ENCODE results near the gene MYO5A.
A peak's percentile ranks its signal among the peaks of the same experiment; 100 is the strongest.
"Not testable (repeated sequence)": the region's sequence is repeated elsewhere in the genome, so short reads cannot be mapped to it uniquely, and the experiment has no call there.

The MYO5A gene

GRCh38 chr15:52528564-52529340 is at the start of gene MYO5A:
TSS of gene MYO5A (minus strand) at chr15:52528880. CDS start at chr15:52528806, 74 bp downstream.
- DNase-seq (ENCODE audit: low read depth) = peak; percentile 63

DNA sequence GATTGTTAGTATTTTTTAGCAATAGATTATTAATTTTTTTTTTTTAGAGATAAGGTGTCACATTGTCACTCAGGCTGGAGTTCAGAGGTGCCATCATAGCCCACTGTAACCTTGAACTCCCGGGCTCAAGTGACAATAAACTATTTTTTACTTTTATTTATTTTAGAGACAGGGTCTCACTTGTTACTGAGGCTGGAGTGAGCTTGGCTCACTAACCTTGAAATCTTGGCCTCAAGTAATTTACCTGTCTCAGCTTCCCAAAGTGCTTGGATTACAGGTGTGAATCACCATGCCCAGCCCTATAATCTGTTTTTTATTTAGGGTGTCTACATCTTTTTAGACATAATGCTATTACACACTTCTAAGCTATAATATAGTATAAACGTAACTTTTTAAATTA is 48.0 kb upstream of the MYO5A start:
- no peak for DNase-seq (ENCODE audit: low read depth)

GRCh38 chr15:52575573-52575972 is 46.9 kb upstream of the MYO5A start:
- DNase-seq (ENCODE audit: low read depth) = not testable (repeated sequence)

- DNase-seq (ENCODE audit: low read depth) = no peak
Observed at GRCh38 chr15:52575072-52575471, 46.4 kb upstream of the MYO5A start.

DNA sequence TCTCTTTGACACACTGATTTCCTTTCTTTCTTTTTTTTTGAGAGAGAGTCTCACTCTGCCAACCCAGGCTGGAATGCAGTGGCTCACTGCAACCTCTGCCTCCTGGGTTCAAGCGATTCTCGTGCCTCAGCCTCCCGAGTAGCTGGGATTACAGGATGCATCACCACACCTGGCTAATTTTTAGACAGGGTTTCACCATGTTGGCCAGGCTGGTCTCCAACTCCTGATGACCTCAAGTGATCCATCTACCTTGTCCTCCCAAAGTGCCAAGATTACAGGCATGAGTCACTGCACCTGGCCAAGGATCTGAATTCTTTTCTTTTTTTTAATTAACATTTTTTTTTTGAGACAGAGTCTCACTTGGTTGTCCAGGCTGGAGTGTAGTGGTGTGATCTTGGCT is 45.9 kb upstream of the MYO5A start:
- DNase-seq (ENCODE audit: low read depth) = not testable (repeated sequence)

DNA sequence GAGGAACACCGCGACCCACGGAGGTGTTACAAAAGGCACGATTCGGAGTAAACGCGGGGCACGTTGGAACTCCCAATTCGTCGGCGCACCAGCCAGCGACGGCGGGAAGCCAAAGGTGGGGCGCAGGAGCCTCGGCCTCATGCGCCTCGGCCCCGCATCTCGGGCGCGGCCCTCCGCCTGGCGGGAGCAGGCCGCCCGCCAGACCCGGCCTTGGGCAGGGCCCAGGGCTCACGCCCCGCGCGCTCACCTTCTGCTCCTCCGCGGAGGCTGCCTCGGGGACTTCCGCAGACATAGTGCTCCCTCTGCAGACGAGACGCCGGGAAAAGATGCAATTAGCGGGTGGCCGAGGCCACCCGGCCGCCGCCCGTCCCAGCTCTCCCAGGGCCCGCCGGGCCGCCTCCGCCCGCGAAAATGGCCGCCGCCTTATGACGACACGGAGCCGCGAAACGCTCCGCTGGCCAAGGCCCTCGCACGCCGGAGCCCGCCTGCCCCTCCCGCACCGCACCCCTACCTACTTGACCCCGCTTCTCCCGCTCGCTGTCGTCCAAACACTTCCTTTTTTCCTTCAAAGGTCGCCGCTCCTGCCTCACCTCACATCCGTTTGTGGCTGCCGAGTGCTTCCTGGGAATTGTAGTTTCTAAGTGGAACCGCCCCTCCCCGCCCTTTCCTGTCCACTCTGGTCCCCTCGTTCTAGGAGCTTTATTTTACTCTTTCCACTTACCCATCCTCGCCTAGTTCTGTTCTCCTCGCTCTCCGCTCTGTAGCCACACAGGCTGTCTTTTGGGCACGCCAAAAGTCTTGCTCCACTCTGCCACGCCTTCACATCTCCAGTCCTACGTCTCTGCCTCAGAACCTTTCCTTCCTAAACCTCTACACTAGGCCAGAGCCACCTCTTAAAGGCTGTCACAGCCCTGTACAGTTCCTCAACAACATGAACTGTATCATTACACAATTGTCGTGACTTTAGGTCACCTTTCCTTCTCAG is 40.2 kb upstream of the MYO5A start, which contains the start of gene ARPP19:
Gene ARPP19 (minus strand): TSS at position 430 of the 985 bp plus-strand sequence. CDS start 138 bp downstream, at position 292.
- DNase-seq (ENCODE audit: low read depth) = peak; percentile 60

DNA sequence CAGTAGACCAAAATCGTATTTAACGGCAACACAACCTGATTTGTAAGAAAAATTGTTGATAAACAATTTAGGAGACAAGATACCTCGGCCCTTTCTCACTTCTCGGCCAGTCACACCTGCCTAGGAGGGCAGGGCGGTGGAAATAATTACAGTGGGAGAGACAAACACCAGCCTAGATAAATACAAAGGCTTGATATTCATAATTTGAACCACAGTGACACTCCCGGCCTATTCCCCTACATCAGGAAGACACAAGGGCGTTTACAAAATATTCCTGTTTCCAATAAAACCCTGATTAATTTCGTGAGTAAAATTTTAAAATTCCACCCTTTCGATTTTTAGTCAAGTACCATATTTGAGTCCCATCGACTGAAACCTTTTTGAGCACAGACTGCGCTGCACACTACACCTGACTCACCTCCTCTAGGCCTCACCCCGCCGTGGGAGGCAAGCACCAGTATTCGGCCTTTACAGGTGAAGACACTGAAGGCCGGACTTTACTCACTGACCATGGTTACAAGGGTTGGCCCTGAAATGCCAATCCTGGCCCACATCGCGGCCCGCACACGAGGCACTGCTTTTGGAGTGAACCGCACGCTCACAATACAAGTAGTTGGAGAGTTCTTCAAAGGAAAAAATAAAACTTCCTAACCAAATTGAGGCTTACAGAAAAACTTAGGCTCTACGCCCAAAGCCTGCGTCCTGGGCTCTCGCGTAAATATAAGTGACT is 39.4 kb upstream of the MYO5A start:
- DNase-seq (ENCODE audit: low read depth) = no peak

DNA sequence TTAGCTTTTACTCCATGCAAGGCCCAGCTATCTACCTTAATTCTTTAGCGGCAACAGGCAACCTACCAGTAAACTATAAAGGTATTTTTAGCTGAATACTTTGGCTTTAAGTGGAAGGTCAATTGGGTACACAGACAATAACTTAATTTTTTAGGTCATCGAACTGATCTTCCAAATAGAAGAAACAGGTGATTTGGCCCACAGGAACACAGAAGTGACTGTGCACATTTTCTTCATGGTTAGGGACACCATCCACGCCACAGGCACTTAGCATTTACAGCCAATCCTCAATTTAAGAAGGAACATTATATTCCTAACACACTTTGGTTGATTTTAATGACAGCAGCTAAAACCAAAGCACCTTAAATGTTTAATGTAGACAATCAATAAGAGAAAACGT is 38.2 kb upstream of the MYO5A start:
- no peak for DNase-seq (ENCODE audit: low read depth)

DNA sequence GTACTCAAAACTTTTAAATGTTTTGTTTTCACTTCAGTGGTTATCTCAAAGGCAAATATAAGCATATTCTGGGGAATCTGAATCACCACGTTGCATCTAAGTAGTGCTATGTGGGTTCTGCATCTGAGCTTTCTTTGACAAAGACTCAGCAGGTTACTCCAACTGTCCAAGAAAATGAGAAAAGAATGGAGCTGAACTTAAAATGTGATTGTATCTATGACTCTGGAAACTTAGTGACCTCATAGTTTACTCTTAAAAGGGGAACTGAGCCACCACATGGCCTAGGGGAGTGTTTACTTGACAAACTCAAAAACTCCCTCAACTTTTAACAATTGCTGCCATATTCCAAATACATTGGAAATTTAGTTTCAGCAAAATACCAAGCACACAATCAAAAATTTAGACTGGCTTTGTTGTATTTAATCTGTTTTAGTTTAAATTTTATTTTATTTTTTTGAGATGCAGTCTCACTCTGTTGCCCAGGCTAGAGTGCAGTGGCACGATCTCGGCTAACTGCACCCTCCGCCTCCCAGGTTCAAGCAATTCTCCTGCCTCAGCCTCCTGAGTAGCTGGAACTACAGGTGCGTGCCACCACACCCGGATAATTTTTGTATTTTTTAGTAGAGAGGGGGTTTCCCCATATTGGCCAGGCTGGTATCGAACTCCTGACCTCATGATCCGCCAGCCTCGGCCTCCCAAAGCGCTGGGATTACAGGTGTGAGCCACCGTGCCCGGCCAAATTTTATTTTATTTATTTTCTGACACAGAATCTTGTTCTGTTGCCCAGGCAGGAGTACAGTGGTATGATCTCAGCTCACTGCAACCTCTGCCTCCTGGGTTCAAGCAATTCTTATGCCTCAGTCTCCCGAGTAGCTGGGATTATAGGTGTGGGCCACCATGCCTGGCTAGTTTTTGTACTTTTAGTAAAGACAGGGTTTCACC is 37.0 kb upstream of the MYO5A start:
- DNase-seq (ENCODE audit: low read depth) = not testable (repeated sequence)

DNA sequence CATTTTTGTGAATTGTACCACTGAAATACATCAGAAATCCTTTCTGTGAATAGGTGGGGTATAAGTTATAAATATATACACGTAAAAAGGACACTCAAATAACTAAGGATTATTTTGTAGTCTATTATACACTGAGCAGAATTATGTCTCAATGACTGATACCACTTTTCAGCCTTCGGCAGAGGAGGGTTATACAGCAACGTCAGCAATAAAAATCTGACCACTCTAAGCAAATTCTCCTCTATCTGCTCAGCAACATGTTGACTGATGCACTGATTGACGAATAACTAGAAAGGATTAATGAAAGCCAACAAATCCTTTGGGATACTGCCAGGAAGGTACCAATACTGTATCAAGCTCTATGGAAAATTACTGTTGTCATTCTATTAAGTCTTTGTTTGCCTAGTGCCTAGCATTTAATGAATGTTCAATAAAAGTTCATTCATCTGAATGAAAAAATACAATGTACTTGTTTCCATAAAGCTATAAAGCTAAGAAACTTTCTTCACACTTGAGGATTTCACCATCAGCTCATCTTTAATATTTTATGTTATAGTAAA is 34.9 kb upstream of the MYO5A start:
- DNase-seq (ENCODE audit: low read depth) = no peak

- DNase-seq (ENCODE audit: low read depth) = no peak
Observed at GRCh38 chr15:52559575-52559974, 30.9 kb upstream of the MYO5A start.

- DNase-seq (ENCODE audit: low read depth) = no peak
Observed at GRCh38 chr15:52559022-52559421, 30.3 kb upstream of the MYO5A start.

GRCh38 chr15:52558196-52558595 is 29.5 kb upstream of the MYO5A start:
- DNase-seq (ENCODE audit: low read depth) = no peak

DNA sequence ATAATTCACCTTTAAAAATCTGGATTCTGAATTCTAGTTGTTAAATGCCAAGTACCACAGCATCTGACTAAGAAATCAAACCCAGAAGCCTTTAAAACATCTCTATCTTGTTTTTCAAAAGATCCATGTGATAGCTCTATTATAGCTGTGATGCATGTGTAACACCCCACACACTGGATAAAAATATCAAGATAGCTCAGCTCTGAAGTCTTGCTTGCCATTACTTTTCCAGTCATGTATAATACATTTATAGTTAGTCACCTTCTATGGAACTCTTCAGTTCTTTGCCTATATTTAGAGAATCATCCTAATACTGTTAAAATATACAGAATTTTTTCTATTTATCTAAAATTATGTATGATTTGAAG is 28.6 kb upstream of the MYO5A start:
- DNase-seq (ENCODE audit: low read depth) = no peak

- no peak for DNase-seq (ENCODE audit: low read depth)
Observed at GRCh38 chr15:52556524-52557273, 28.0 kb upstream of the MYO5A start.

DNA sequence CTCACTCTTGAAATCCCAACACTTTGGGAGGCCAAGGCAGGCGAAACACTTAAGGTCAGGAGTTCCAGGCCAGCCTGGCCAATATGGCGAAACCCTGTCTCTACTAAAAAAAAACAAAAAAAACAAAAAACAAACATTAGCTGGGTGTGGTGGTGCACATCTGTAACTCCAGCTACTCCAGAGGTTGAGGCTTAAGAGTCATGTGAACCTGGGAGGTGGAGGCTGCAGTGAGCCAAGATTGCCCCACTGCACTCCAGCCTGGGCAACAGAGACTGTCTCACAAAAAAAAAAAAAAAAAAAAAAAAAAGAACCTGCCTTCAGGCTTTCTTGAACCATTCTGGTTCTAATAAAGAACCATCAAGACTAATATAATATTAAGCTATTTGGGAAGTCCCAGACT is 23.6 kb upstream of the MYO5A start:
- no peak for DNase-seq (ENCODE audit: low read depth)

- no peak for DNase-seq (ENCODE audit: low read depth)
Observed at GRCh38 chr15:52551762-52552161, 23.1 kb upstream of the MYO5A start.

GRCh38 chr15:52551186-52551585 is 22.5 kb upstream of the MYO5A start:
- DNase-seq (ENCODE audit: low read depth) = not testable (repeated sequence)

DNA sequence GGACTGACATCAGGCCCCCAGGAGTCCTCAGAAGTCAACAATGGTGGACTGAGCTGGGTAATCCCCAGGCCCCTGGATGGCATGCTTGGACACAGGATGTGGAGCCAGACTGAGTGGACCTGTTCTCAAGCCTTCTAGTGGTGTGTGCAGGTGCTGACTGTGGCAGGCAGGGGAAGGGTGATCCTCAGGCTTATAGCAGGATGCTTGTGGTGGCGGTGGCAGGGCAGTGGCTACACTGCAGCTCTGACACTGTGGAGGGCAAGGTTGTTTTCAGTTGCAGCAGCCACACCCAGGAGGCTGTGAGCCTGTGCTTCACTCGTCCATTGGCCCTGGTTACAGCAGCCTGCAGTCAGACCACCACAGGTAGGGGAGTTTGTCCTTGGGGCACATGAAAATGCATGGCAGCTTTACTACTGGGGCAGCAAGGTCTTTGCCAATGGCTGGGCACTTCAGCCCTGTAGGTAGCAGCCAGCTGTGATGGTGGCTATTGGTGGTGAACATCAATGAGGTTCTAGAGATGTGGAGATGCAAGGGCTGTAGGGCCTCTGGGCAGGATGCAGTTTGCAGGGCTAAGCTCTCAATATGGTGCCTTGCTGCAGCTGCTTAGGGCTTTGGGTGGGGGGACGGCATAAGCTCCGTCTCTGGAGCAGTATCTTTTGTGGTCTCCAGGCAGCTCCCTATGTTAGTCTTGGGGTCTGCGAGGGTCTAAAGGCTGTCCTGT is 17.5 kb upstream of the MYO5A start:
- no peak for DNase-seq (ENCODE audit: low read depth)
